HepG2 (cell line): Measurements from ENCODE around the gene BLID. TPM values are rescaled to one million over a fixed set of nuclear protein-coding genes. Genes with fewer than 3 reads are reported as not detected.

Experiments used
- ATAC-seq: fragments of 200-7000 bp; cut with Tn5 transposase; 3 replicates; pipeline ENCODE4 v1.9.1; 2020; ENCODE audit warnings: mild to moderate bottlenecking, moderate library complexity
- BruUV-seq: library from RNA; stranded (reverse); fragments of 400-500 nt; replicated peaks from 2 replicates; lab custom pipeline; 2021; lab: Mats Ljungman, UMichigan
- CTCF ChIA-PET: fragments of 300-600 bp; formaldehyde crosslinking; extraction: SDS; loops from one replicate; lab custom pipeline; 2021; ENCODE audit warnings: low total read pairs, inconsistent platforms, low intra/inter-chr PET ratio; lab: Yijun Ruan, JAX
- POLR2A ChIA-PET: fragments of 350-600 bp; sonication (Branson Sonifier 250); formaldehyde crosslinking; loops from one replicate; lab custom pipeline; 2020; ENCODE audit warnings: antibody characterized with exemption, inconsistent platforms; lab: Yijun Ruan, JAX
- DNase-seq: peaks from one replicate; pipeline ENCODE4 v3.0.0-alpha.2; 2015; ENCODE audit warnings: low spot score
- FAIRE-seq: peaks from 3 replicates; lab custom pipeline; 2011; peaks lifted over from hg19 to GRCh38; lab: Jason Lieb, UNC
- H2AFZ ChIP-seq: one replicate; pipeline ENCODE4 v1.6.1; 2011; ENCODE audit warnings: low read length, inconsistent platforms
- H3K27ac ChIP-seq: fragments of 300-600 bp; 3 replicates; pipeline ENCODE4 v1.8.0; 2011; ENCODE audit warnings: mixed run types, mild to moderate bottlenecking, mixed read lengths, low read length, inconsistent platforms; ENCODE audit not compliant: insufficient read depth; ENCODE audit errors: extremely low read length
- H3K27me3 ChIP-seq, 2 experiments: fragments of 200-600 bp in 1 of 2; 2 replicates in 1 of 2; 3 replicates in 1 of 2; pipeline versions ENCODE4 v1.6.0 to v1.8.0; 2011; ENCODE audit warnings: low read length in 2 of 2, mild to moderate bottlenecking in 2 of 2, moderate library complexity in 2 of 2, inconsistent platforms in 1 of 2; ENCODE audit not compliant: insufficient read depth in 2 of 2, control insufficient read depth in 1 of 2
- H3K36me3 ChIP-seq, 2 experiments: fragments of 200-600 bp in 1 of 2; replicated peaks in 1 of 2; 2 replicates in 1 of 2; 3 replicates in 1 of 2; pipeline versions ENCODE4 v1.5.1 to v1.8.0; 2011; ENCODE audit warnings: low read length in 2 of 2, inconsistent platforms in 1 of 2; ENCODE audit not compliant: insufficient read depth in 2 of 2, control insufficient read depth in 1 of 2
- H3K4me1 ChIP-seq: 2 replicates; pipeline ENCODE4 v1.5.1; 2012; ENCODE audit warnings: low read length, inconsistent platforms; ENCODE audit not compliant: insufficient read depth
- H3K4me2 ChIP-seq: 2 replicates; pipeline ENCODE4 v1.6.0; 2011; ENCODE audit warnings: low read depth, low read length, inconsistent platforms
- H3K4me3 ChIP-seq, 3 experiments: fragments of 200-600 bp in 1 of 3; sonication (generic), shearing (Covaris generic) in 1 of 3; replicated peaks in 1 of 3; 2 replicates each; pipeline ENCODE4 v1.5.1; 2011 to 2016; ENCODE audit warnings: low read length in 3 of 3, inconsistent platforms in 2 of 3, low read depth in 2 of 3, mild to moderate bottlenecking in 2 of 3, control low read depth in 1 of 3, mixed read lengths in 1 of 3; ENCODE audit not compliant: insufficient read depth in 1 of 3
- H3K79me2 ChIP-seq: one replicate; pipeline ENCODE4 v1.6.1; 2011; ENCODE audit warnings: low read length, inconsistent platforms; ENCODE audit not compliant: insufficient read depth
- H3K9ac ChIP-seq: 2 replicates; pipeline ENCODE4 v1.6.0; 2011; ENCODE audit warnings: mild to moderate bottlenecking, low read depth, low read length, inconsistent platforms; ENCODE audit not compliant: insufficient read depth
- H3K9me3 ChIP-seq: 2 replicates; pipeline ENCODE4 v1.5.1; 2012; ENCODE audit warnings: mild to moderate bottlenecking, low read length
- H4K20me1 ChIP-seq: 2 replicates; pipeline ENCODE4 v1.6.0; 2011; ENCODE audit warnings: inconsistent platforms, mild to moderate bottlenecking, low read length, moderate library complexity; ENCODE audit not compliant: insufficient read depth
- FOSL2 ChIP-seq: sonication (generic); formaldehyde crosslinking; IDR thresholded peaks from 2 replicates; pipeline ENCODE4 v1.4.0; 2020; ENCODE audit warnings: missing genetic modification reagents
- KLF12 ChIP-seq: sonication (generic); formaldehyde crosslinking; IDR thresholded peaks from 2 replicates; pipeline ENCODE4 v1.4.0; 2020; ENCODE audit warnings: missing genetic modification reagents, borderline replicate concordance
- NCOR1 ChIP-seq: fragments of 200-600 bp; sonication (generic); IDR thresholded peaks from 2 replicates; pipeline ENCODE4 v1.7.0; 2017; ENCODE audit warnings: antibody characterized with exemption, low read length, borderline replicate concordance
- RXRA ChIP-seq: sonication (generic); formaldehyde crosslinking; IDR thresholded peaks from 2 replicates; pipeline ENCODE4 v1.5.1; 2020; ENCODE audit warnings: missing genetic modification reagents
- TGIF2 ChIP-seq: IDR thresholded peaks from 2 replicates; pipeline ENCODE4 v1.6.1; 2016; ENCODE audit warnings: control low read depth, missing compliant biosample characterization
- ZBTB4 ChIP-seq: sonication (generic); formaldehyde crosslinking; IDR thresholded peaks from 2 replicates; pipeline ENCODE4 v1.4.0; 2020; ENCODE audit warnings: missing genetic modification reagents, mild to moderate bottlenecking, borderline replicate concordance
- ZNF414 ChIP-seq: sonication (generic); formaldehyde crosslinking; IDR thresholded peaks from 2 replicates; pipeline ENCODE4 v1.5.0; 2020; ENCODE audit warnings: missing genetic modification reagents
- ZNF891 ChIP-seq: sonication (generic); formaldehyde crosslinking; IDR thresholded peaks from 2 replicates; pipeline ENCODE4 v1.5.0; 2020; ENCODE audit warnings: mild to moderate bottlenecking, missing genetic modification reagents
- WGBS: methylation state at CpG from one replicate; pipeline ENCODE4 v1.1.6; 2017; ENCODE audit warnings: low lambda C conversion rate; 5-methylcytosine and 5-hydroxymethylcytosine counted together
- in situ Hi-C: cut with HindIII; loops from 2 replicates; pipeline ENCODE4 v1.10.0; 2017; ENCODE audit warnings: low pct_unique_long_range_greater_than_20kb; ENCODE audit not compliant: extremely low pct_ligation_motif_present
- intact Hi-C: fragments of 100-400 bp; cut with micrococcal nuclease; formaldehyde crosslinking; loops from one replicate; pipeline ENCODE4 v1.10.0; 2022; ENCODE audit not compliant: unreplicated experiment
- polyA plus RNA-seq, 8 experiments: library from polyadenylated mRNA; depleted of rRNA in 3 of 8; stranded (reverse) in 7 of 8; unstranded in 1 of 8; fragments of >200 nt; fragmentation: Illumina TruSeq in 4 of 8; extraction: Trizol in 4 of 8; gene quantifications; 2 replicates each; pipeline versions ENCODE4 v1.2.1 to v1.2.3, GENCODE V29; 2011 to 2016; ENCODE audit warnings: low read depth in 4 of 8, missing spikeins in 1 of 8, mixed read lengths in 1 of 8; ENCODE audit not compliant: insufficient read depth in 1 of 8
- total RNA-seq, 5 experiments: library from RNA; depleted of rRNA; stranded (reverse); fragments of >200 nt; fragmentation: Illumina TruSeq; extraction: Trizol; gene quantifications; 2 replicates each; pipeline ENCODE4 v1.2.3, GENCODE V29; 2016; ENCODE audit warnings: low read depth in 1 of 5

The BLID gene
- total and polyA plus RNA-seq, 2 of the 13 experiments (the other 11 are each of a cell fraction or from before 2014, with no cell fraction given), result not detected

- TF ChIP-seq ZBTB4 (no peak), TGIF2 (CRISPR knock-in tag) (no peak), NCOR1 (no peak), ZNF414 (CRISPR knock-in tag) (no peak), ZNF891 (CRISPR knock-in tag) (no peak), KLF12 (CRISPR knock-in tag) (no peak)
Observed at GRCh38 chr11:122127020-122127419, 11.0 kb upstream of the BLID start (continued).

GRCh38 chr11:122126024-122126688 is 10.1 kb upstream of the BLID start:
- 42% methylated on average over 4 of the region's 4 CpGs for WGBS
- H3K4me1 ChIP-seq, result no peaks in the 10 kb centered on the region
- H4K20me1 ChIP-seq, result no peaks in the 10 kb centered on the region
- in situ Hi-C loops (no loop called here), intact Hi-C loops (no loop called here)
- H3K9ac ChIP-seq, result no peak overlapping the region
- no peaks in the 10 kb centered on the region for H3K9me3 ChIP-seq
- H2AFZ ChIP-seq, result no peak overlapping the region
- no peak overlapping the region for H3K4me3 ChIP-seq
- no peaks in the 10 kb centered on the region for H3K27me3 ChIP-seq
- H3K36me3 ChIP-seq, result no peaks in the 10 kb centered on the region
- ChIA-PET CTCF (no interaction called here), POLR2A (no interaction called here)
- H3K4me2 ChIP-seq, result no peak overlapping the region
- FAIRE-seq, result no peak
- ATAC-seq, result no peak
- DNase-seq, result no peak
- no peaks in the 10 kb centered on the region for H3K79me2 ChIP-seq
- no TSS peak for BruUV-seq
- no peak overlapping the region for H3K27ac ChIP-seq
- TF ChIP-seq RXRA (CRISPR knock-in tag) (no peak), FOSL2 (CRISPR knock-in tag) (no peak)
